T-helper 9 cell (primary cell): ENCODE measurements around the gene RRP7A.
"Not testable (repeated sequence)": the region's sequence is repeated elsewhere in the genome, so short reads cannot be mapped to it uniquely, and the experiment has no call there.

ENCODE experiments used
- DNase-seq: peaks from one replicate; pipeline ENCODE4 v3.0.0-alpha.2; 2020

Gene RRP7A

GRCh38 chr22:42493393-42493792 lies 26.2 kb downstream of the RRP7A start:
- no peak for DNase-seq

GRCh38 chr22:42492323-42492690 lies 27.3 kb downstream of the RRP7A start:
- DNase-seq: no peak

GRCh38 chr22:42490243-42490832 lies 29.3 kb downstream of the RRP7A start:
- DNase-seq: no peak

- DNase-seq: no peak
Measured at GRCh38 chr22:42489000-42489399, 30.6 kb downstream of the RRP7A start.

- no peak for DNase-seq
Measured at GRCh38 chr22:42484506-42484905, 35.1 kb downstream of the RRP7A start.

GRCh38 chr22:42483610-42484223 lies 35.9 kb downstream of the RRP7A start:
- DNase-seq: not testable (repeated sequence)

GRCh38 chr22:42475122-42475521 lies 44.5 kb downstream of the RRP7A start:
- no peak for DNase-seq

DNA sequence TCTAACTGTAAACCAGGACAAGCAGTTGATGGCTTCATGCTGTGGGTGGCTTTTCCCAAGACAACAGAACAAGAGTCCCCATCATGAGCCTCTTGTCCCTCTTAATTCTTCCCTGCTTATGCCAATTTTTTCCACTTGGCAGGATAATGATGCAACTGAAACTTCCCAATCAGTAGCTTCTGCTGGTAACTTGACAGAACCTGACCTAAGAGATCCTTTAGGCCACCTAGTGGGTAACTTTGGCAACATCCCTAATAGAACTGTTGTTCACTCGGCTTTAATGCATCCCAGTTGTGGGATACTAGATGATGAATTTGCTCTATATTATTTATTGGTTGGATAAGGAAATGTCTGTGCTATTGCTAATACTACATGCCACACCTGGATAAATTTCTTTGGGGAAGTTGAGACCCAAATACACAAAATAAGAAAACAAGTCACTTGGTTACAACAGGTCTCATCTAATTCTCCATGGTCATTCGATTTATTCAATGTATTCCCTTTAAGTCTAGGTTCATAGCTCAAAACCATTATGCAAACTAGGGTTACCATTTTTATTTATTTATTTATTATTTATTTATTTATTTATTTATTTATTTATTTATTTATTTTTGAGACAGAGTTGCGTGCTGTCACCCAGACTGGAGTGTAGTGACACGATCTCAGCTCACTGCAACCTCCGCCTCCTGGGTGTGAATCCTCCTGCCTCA lies 46.0 kb downstream of the RRP7A start:
- no peak for DNase-seq

DNA sequence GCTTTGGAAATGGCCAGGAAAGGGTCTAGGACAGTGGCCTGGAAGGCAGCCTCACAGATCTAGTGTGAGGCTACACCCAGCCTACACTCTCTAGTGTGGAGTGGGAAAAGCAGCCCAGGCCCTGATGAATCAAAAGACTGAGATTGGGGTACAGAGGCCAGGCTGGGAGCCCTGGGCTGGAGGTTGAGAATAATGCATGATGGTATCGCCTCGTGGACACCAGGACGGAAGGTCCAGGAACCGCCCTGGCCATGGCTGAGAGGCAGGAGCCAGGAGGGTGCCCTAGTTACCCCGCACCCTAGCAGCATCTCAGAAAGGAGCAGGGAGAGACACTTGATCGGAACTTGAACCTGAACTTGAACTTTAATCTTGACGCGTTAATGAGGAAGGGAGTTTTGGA lies 46.9 kb downstream of the RRP7A start:
- no peak for DNase-seq

- no peak for DNase-seq
Measured at GRCh38 chr22:42471441-42471840, 48.2 kb downstream of the RRP7A start.

DNA sequence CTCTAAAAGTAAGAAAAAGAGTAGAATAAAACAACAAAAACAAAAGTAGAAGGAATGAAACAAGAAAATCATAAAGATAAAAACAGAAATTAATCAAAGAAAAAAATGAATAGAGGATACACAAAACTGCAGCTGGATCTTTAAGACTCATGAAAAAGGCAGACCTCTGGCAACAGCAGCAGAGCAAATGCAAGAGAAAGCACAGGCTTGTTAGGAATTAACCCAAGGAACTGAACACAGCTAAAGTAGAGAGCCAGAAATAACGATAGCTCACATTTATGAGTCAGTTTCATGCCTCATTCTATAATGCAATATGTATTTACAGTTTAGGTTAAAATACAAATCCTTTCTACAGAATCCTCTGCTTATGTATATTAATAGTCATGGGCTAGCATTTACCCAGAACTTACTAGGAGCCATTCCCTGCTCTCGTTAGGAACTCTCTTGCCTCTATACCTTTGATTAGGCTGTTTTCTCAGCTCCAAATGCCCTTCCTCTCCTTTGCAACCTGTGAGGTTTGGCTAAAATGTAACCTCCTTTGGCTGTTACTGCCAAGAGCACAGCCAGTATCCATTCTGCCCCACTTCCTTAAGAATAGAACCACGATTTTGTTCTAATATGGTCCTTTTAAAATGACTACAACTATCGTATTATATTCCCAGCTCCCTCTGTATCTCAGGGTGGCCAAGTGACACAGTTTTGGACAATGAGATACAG lies 49.1 kb downstream of the RRP7A start:
- no peak for DNase-seq

DNA sequence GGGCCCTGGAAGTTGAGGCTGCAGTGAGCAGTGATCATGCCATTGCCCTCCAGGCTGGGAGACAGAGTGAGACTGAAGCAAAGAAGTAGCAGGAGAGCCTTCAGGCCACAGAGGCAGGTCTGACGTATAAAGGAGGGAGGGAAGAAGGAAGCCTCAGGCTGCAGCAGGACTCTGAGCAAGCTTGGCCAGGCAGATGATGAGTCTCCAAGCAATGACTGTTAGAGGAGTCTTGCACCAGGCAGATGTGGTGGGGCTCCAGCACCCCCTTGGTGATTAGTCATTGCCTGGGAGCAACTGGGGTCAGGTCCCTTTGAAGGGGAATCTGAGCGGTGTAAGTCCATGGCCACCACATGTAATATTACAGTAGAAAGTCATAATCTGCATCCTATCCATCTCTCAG lies 50.8 kb downstream of the RRP7A start:
- no peak for DNase-seq

- DNase-seq: no peak
Measured at GRCh38 chr22:42462016-42462415, 57.6 kb downstream of the RRP7A start.

DNA sequence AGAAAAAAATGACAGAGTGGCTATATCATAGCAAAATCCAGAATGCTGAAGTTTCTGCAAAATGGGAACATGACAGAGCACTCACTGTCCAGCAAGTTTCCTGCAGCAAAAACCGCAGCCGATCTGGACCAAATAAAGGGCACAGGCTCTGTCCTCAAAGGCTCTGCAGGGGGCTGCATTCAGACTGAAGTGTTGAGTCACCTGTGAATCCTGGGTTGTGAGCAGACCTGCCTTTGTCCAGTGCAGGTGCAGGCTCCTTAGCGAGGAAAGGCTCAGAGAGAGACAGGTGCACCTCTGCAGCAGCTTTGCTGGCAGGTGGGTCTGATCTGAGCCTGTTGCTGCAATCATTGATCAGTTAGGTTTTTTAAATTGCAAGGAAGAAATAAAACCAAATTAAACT lies 58.1 kb downstream of the RRP7A start:
- no peak for DNase-seq
